ENCODE data around the gene NRXN3.

Gene NRXN3

DNA sequence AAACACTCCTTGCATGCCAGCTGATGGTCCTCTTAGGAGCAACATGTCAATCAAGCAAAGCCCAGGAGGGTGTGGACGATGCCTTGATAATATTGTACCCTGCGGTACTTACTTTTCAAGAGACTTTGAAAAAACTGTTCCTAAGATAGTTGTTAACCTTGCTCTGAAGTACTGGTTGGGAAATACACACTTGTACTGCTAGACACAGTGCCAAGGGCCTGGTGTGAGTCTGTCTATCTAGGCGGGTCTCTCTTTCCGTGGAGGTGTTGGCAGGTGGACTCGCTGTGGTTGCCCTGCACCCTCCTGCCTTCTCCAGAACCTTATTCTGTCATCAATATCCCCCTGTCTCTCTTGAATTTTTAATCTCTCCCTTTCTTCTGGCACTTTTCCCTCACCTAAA, 189.4 kb downstream of the NRXN3 start:
- Mint-ChIP-seq H3K9me3 (peaks cover 7 to 11% of the 10 kb centered on the region in 2 donors), H3K27me3 (peaks cover 0 to 24% of the 10 kb centered on the region in 2 donors), H3K27ac (no peak overlapping the region), H3K4me3 (no peak overlapping the region), H3K4me1 (ENCODE audit: low read depth in 2 of 2) (no peaks in the 10 kb centered on the region), H3K36me3 (ENCODE audit: insufficient read depth) (no peaks in the 10 kb centered on the region)
- ATAC-seq (replicated peaks) = no peak
- no peak for DNase-seq

DNA sequence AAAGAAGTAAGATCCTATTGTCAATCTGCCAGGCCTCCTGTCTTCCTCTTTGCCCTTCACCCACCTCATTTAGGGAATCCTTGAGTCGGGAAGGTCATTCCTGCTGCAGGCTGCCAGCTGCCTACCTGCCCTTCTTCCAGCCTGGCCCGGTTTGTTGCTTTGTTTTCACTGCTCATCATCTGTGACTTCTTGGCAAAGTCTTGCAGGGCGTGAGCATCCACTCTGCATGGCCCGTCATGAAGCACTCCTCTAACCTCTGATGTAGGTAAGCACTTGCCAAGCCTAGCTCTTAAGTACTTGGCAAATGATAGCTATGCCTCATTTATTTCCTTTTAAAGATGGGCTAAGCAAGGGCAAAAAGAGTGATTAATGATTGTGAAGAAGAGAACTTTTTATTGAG, 192.8 kb downstream of the NRXN3 start:
- H3K4me3 Mint-ChIP-seq = no peak overlapping the region
- H3K4me1 Mint-ChIP-seq (ENCODE audit: low read depth in 2 of 2) = no peaks in the 10 kb centered on the region
- H3K27ac Mint-ChIP-seq = no peak overlapping the region
- H3K36me3 Mint-ChIP-seq (ENCODE audit: insufficient read depth) = no peaks in the 10 kb centered on the region
- H3K9me3 Mint-ChIP-seq = peaks cover 3 to 11% of the 10 kb centered on the region in 2 donors
- ATAC-seq (replicated peaks) (no peak), DNase-seq (no peak)
- H3K27me3 Mint-ChIP-seq = peaks cover 0 to 14% of the 10 kb centered on the region in 2 donors

DNA sequence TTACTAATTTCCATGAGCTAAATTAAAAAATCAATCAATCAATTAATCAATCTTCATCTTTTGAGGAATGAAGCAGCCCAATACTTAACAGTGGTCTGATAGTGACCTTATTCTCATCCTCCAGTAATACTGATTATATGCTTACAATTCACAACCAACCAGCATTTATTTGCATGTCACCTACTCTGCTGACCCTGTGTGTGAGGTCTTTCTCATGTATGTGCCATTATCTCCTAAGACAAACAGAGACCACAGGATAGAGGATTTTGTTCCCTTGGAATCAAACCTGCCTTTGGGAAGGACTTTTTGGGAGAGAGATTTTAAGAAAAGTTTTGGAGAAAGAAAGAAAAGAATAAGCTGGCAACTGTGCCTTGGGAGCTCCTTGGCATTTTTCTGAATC, 197.2 kb downstream of the NRXN3 start:
- no peak for DNase-seq
- no peaks in the 10 kb centered on the region for H3K4me1 Mint-ChIP-seq (ENCODE audit: low read depth in 2 of 2)
- H3K27ac Mint-ChIP-seq = no peak overlapping the region
- ATAC-seq (replicated peaks) = no peak
- peaks cover 0 to 14% of the 10 kb centered on the region in 2 donors for H3K27me3 Mint-ChIP-seq
- H3K9me3 Mint-ChIP-seq = peaks cover 0 to 11% of the 10 kb centered on the region in 2 donors
- no peaks in the 10 kb centered on the region for H3K36me3 Mint-ChIP-seq (ENCODE audit: insufficient read depth)
- H3K4me3 Mint-ChIP-seq = no peak overlapping the region

DNA sequence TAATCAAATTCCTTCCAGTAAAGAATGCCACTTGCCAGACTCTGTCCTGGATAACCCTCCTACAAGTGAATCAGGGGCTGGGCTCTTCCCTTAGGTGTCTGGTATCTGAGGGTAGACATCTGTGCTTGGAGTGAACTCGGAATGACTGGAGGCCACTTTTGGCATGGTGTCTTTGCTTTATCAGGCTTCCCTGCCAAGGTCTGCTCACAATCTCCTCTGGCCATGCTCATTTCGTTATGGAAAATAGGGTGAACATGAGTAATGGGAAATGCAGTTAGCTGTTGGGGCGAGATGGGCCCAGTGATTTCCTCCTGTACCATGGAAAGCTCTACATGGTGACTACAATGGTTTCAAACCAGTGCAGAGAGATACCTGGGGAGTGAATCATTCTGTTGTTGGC, 212.9 kb downstream of the NRXN3 start:
- ATAC-seq (replicated peaks) = no peak
- no peaks in the 10 kb centered on the region for H3K36me3 Mint-ChIP-seq (ENCODE audit: insufficient read depth)
- H3K4me3 Mint-ChIP-seq = no peak overlapping the region
- H3K4me1 Mint-ChIP-seq (ENCODE audit: low read depth in 2 of 2) = no peaks in the 10 kb centered on the region
- no peaks in the 10 kb centered on the region for H3K9me3 Mint-ChIP-seq
- no peak overlapping the region for H3K27ac Mint-ChIP-seq
- no peak for DNase-seq
- no peaks in the 10 kb centered on the region for H3K27me3 Mint-ChIP-seq

DNA sequence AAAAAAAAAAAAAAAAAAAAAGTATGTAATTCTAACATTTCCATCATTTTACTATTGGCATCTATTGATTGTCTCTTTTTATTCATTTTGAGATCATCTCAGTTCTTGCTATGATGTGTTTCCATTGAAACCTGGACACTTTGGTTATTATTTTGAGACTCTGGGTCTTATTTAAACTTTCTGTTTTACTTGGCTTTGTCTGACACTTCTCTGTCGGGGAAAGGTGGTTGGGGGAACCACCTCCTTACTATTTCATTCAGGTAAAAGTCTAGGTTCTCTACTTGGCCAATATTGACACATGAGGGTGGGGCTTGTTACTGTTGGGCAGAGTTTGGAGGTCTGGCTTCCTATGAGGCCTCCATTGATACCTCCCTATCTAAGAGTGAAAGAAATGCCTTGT, 228.0 kb downstream of the NRXN3 start:
- ATAC-seq (replicated peaks) (no peak), DNase-seq (no peak)
- Mint-ChIP-seq H3K27ac (no peak overlapping the region), H3K4me1 (ENCODE audit: low read depth in 2 of 2) (no peaks in the 10 kb centered on the region), H3K27me3 (no peaks in the 10 kb centered on the region), H3K4me3 (no peak overlapping the region), H3K36me3 (ENCODE audit: insufficient read depth) (no peaks in the 10 kb centered on the region), H3K9me3 (peaks cover 5 to 7% of the 10 kb centered on the region in 2 donors)

DNA sequence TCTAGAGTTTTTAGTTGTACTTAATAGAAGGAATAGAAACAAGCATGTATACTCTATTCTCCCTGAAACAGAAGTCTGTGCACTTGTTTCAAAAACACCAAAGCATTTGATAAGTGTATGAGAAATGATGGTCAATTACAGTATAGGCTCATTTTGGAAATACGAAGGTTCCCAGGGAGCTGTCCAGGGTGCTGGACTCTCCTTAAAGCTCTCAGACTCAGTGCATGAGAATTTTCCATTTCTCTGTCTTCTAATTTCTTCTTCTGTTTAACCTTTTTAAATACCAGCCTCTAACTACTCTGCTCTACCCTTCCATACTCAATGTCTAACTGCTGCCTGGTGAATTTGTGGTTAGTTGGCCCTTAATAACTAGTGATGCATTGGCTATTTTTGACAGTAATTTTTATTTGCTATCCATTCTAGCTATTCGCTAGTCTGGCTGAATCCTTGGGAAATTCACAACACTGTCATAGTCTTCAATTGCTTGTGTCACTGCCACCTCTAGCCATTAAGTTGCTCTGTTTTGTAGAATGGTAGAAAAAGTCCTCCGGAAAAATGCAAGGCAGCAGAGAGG, 229.2 kb downstream of the NRXN3 start:
- H3K4me1 Mint-ChIP-seq (ENCODE audit: low read depth in 2 of 2) = no peaks in the 10 kb centered on the region
- H3K36me3 Mint-ChIP-seq (ENCODE audit: insufficient read depth) = no peaks in the 10 kb centered on the region
- H3K4me3 Mint-ChIP-seq = no peak overlapping the region
- H3K27ac Mint-ChIP-seq = no peak overlapping the region
- no peak for DNase-seq
- no peak for ATAC-seq (replicated peaks)
- peaks cover 5 to 7% of the 10 kb centered on the region in 2 donors for H3K9me3 Mint-ChIP-seq
- peaks cover 2 to 4% of the 10 kb centered on the region in 2 donors for H3K27me3 Mint-ChIP-seq

DNA sequence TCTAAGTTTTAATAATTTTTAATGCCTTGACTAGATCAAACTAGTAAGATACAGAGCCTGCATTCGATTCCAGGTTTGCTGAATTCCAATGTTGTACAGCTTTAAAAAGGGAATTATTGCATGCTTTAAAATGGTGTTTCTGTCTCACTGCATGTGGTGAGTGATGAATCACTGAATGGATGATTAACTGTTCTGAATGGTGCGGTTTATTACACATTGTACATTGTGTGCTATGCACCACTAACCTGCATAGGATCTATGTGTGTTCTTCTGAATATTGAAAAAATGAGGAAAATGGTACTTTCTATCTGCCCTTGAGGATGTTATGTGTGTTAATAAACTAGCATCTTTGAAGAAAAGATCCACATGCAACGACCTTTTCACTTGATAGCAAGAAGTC, 231.7 kb downstream of the NRXN3 start:
- DNase-seq = no peak
- H3K27ac Mint-ChIP-seq = no peak overlapping the region
- no peak for ATAC-seq (replicated peaks)
- no peaks in the 10 kb centered on the region for H3K36me3 Mint-ChIP-seq (ENCODE audit: insufficient read depth)
- peaks cover 8 to 10% of the 10 kb centered on the region in 2 donors for H3K27me3 Mint-ChIP-seq
- no peaks in the 10 kb centered on the region for H3K4me1 Mint-ChIP-seq (ENCODE audit: low read depth in 2 of 2)
- peaks cover 7% of the 10 kb centered on the region in 2 donors for H3K9me3 Mint-ChIP-seq
- no peak overlapping the region for H3K4me3 Mint-ChIP-seq

DNA sequence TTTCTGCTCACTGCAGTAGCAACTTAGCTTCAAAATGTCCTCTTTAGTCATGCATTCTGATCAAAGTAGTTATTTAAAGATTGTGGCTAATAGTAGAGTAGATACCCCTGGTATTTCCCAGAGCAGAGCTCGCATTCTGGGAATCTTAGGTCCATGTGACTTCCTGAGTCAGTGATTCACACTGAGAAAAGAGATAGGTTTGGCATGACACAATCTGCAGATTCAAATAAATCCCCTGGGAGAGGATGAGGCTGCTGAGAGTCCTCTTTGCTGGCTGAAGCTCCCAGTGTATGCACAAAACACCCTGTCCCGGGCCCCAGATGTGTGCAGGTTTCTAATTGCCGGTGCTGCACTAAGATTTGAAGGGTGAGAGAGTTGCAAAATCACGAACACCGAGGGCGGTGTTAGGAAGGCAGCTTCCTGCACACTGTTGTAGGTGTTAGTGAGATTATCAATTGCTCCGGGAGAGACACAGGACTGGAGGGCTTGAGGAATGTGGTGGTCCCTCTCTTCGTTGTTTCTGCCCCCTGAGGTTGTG, 233.2 kb downstream of the NRXN3 start:
- Mint-ChIP-seq H3K9me3 (peaks cover 7 to 9% of the 10 kb centered on the region in 2 donors), H3K4me1 (ENCODE audit: low read depth in 2 of 2) (no peaks in the 10 kb centered on the region), H3K27ac (no peak overlapping the region), H3K4me3 (no peak overlapping the region), H3K36me3 (ENCODE audit: insufficient read depth) (no peaks in the 10 kb centered on the region), H3K27me3 (peaks cover 8 to 10% of the 10 kb centered on the region in 2 donors)
- DNase-seq (no peak), ATAC-seq (replicated peaks) (no peak)

DNA sequence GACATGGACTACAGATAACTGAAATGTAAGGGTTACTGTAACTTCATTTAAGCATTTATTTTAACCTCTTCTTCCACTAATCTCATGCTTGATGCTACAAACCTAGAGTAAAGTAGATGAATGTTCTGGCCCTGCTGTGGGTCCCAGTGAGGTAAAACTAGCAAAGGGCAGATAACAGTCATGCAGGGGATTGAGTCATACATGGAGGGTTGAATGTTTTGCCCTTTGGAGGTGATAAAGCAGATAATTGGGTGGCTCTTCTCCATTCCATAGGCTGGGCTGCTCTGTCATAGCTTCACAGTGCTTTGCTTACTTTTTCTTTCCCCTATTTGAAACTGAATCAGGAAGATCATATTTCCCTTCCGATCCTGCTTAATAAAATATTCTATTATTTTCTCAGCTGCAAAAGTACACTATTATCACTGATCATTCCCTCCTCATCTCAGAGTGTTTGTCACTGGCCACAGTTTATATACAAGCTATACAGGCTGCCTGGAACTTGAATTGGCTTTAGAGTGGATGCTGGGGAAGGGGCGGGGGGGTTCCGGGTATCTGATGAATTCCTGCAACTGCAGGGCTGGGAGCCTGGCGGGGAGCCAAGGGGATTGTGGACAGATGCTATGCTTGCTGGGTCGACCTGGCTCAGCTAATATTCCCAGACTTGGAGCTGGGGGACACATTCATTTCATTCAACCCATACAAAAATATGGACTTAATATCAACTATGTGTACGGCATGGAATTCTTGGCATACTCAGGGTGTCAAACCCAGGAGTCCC, 235.1 kb downstream of the NRXN3 start:
- H3K27me3 Mint-ChIP-seq = peaks cover 8 to 10% of the 10 kb centered on the region in 2 donors
- H3K4me1 Mint-ChIP-seq (ENCODE audit: low read depth in 2 of 2) = no peaks in the 10 kb centered on the region
- H3K36me3 Mint-ChIP-seq (ENCODE audit: insufficient read depth) = no peaks in the 10 kb centered on the region
- peaks cover 0 to 8% of the 10 kb centered on the region in 2 donors for H3K9me3 Mint-ChIP-seq
- H3K27ac Mint-ChIP-seq = no peak overlapping the region
- no peak overlapping the region for H3K4me3 Mint-ChIP-seq
- no peak for ATAC-seq (replicated peaks)
- DNase-seq = no peak

DNA sequence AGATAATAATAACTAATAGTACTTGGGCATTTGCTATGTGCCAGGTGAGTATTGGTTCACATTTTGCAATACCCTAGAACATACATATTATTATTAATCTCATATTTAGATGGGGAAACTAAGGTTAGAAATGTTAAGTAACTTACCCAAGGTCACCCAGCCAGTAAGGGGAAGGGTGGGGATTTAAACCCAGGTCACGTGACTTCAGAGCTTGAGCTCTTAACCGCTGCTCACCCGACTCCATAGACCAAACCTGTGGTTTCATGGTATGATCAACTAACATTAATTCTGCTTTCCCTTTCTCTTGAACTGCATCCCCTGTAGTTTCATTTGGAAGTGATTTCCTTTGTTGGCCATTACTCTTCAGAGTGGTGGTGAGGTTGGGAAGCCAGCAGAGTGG, 242.3 kb downstream of the NRXN3 start:
- H3K4me1 Mint-ChIP-seq (ENCODE audit: low read depth in 2 of 2) = no peaks in the 10 kb centered on the region
- peaks cover 6 to 17% of the 10 kb centered on the region in 2 donors for H3K9me3 Mint-ChIP-seq
- no peak overlapping the region for H3K4me3 Mint-ChIP-seq
- H3K36me3 Mint-ChIP-seq (ENCODE audit: insufficient read depth) = no peaks in the 10 kb centered on the region
- no peak for DNase-seq
- no peaks in the 10 kb centered on the region for H3K27me3 Mint-ChIP-seq
- H3K27ac Mint-ChIP-seq = no peak overlapping the region
- no peak for ATAC-seq (replicated peaks)

DNA sequence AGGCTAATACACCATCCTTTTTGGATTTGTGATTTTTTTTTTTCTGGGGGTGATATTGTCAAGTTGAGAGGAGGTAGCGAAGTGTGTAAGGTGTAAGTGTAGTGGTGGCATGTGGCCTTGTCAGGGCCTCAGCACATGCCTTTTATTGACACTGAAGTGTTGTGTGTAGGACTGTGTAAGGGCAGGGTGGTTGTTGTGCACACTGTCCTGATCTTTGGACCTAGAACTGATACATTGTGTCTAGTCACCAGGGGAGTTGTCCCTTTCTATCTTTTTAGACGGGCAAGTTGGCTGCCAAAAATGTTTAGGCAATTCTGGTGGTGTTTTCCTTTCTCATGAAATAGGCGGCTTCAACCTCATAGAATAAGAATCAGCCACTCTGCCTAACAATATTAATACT, 244.0 kb downstream of the NRXN3 start:
- H3K27ac Mint-ChIP-seq = no peak overlapping the region

DNA sequence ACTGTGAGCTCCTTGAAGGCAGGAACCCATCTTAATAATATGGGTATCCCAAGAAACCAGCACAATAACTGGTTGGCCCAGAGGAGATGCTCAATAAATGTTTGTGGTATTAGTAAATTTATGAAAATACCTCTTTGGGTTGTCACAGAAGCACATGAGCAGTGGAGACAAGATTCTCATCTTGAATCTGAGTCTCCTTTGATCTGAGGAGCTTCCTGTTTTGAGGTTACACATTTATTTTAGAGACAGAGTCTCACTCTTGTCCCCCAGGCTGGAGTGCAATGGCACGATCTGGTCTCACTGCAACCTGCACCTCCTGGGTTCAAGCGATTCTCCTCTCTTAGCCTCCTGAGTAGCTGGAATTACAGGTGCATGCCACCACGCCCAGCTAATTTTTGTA, 247.4 kb downstream of the NRXN3 start:
- no peaks in the 10 kb centered on the region for H3K27me3 Mint-ChIP-seq
- H3K9me3 Mint-ChIP-seq = peaks cover 6 to 11% of the 10 kb centered on the region in 2 donors
- no peak overlapping the region for H3K27ac Mint-ChIP-seq
- H3K36me3 Mint-ChIP-seq (ENCODE audit: insufficient read depth) = no peaks in the 10 kb centered on the region
- no peak overlapping the region for H3K4me3 Mint-ChIP-seq
- H3K4me1 Mint-ChIP-seq (ENCODE audit: low read depth in 2 of 2) = no peaks in the 10 kb centered on the region
- ATAC-seq (replicated peaks) (no peak), DNase-seq (no peak)

More for the DNA sequence above, 244.0 kb downstream of the NRXN3 start:
- no peaks in the 10 kb centered on the region for H3K27me3 Mint-ChIP-seq
- peaks cover 6 to 11% of the 10 kb centered on the region in 2 donors for H3K9me3 Mint-ChIP-seq
- no peak for ATAC-seq (replicated peaks)
- H3K36me3 Mint-ChIP-seq (ENCODE audit: insufficient read depth) = no peaks in the 10 kb centered on the region
- DNase-seq = no peak
- H3K4me3 Mint-ChIP-seq = no peak overlapping the region
- H3K4me1 Mint-ChIP-seq (ENCODE audit: low read depth in 2 of 2) = no peaks in the 10 kb centered on the region

DNA sequence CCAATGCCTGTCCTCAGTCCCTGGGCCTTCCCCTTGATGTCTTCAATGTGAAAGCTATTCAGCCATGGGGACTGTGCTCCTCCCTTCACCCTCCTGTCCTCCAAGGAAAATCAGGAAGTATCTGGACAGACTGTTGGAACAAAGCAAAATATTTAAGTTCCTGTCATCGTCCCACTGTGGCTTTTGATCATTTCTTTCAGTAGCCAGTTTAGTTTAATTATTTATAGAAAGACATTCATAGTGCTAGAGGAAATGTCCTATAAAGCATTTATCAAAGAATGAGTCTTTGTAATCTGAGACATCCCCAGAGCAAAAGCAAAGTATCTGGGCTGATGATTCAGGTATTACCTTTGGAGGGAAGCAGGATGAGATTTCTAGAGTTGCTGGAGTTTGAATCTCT, 254.1 kb downstream of the NRXN3 start:
- no peaks in the 10 kb centered on the region for H3K27me3 Mint-ChIP-seq
- H3K36me3 Mint-ChIP-seq (ENCODE audit: insufficient read depth) = no peaks in the 10 kb centered on the region
- H3K4me3 Mint-ChIP-seq = no peak overlapping the region
- DNase-seq (no peak), ATAC-seq (replicated peaks) (no peak)
- H3K4me1 Mint-ChIP-seq (ENCODE audit: low read depth in 2 of 2) = no peaks in the 10 kb centered on the region
- H3K9me3 Mint-ChIP-seq = no peaks in the 10 kb centered on the region
- no peak overlapping the region for H3K27ac Mint-ChIP-seq

DNA sequence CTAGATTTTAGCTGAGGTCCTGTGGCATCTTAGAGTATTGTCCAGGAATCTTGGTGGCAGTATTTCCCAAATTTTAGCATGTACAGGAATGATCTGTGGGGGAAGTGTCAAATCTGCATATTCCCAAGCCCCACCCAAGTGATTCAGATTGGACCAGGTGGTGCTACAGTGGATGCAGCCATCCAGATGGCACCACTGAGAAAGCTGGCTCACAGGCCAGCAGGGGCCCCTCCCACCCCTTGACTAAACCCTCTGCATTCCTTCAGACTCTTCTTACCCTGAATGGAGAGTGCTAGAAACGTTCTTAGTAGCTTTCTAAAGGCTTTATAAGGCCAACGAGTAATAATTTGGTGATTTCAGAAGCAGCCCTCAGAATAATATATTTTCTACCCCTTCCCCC, 255.2 kb downstream of the NRXN3 start:
- no peaks in the 10 kb centered on the region for H3K4me1 Mint-ChIP-seq (ENCODE audit: low read depth in 2 of 2)
- no peak for DNase-seq
- H3K36me3 Mint-ChIP-seq (ENCODE audit: insufficient read depth) = no peaks in the 10 kb centered on the region
- no peak overlapping the region for H3K27ac Mint-ChIP-seq
- no peak for ATAC-seq (replicated peaks)
- no peaks in the 10 kb centered on the region for H3K9me3 Mint-ChIP-seq
- no peaks in the 10 kb centered on the region for H3K27me3 Mint-ChIP-seq
- H3K4me3 Mint-ChIP-seq = no peak overlapping the region

All from effector memory CD8-positive, alpha-beta T cell (primary cell).